G401 (cell line): Measurements from ENCODE around the gene DOCK11. TPM values are rescaled to one million over a fixed set of nuclear protein-coding genes. Genes with fewer than 3 reads are reported as not detected.
A peak's percentile ranks its signal among the peaks of the same experiment; 100 is the strongest.
"Not testable (repeated sequence)": the region's sequence is repeated elsewhere in the genome, so short reads cannot be mapped to it uniquely, and the experiment has no call there.

Experiments used
- DNase-seq: peaks from one replicate; pipeline ENCODE4 v3.0.0-alpha.2; 2015; ENCODE audit warnings: low spot score
- in situ Hi-C: cut with HindIII; loops from 2 replicates; pipeline ENCODE4 v1.10.0; 2016; ENCODE audit warnings: low sequenced_read_pairs, mixed read lengths
- total RNA-seq: library from RNA; depleted of rRNA; stranded (reverse); fragments of >200 nt; shearing (Covaris generic); gene quantifications from 2 replicates; pipeline ENCODE4 v1.2.3, GENCODE V29; 2014; rRNA removed

DOCK11 gene
- total RNA-seq: 0.88 TPM in 1 of 2 replicates, not detected in the other

DNA sequence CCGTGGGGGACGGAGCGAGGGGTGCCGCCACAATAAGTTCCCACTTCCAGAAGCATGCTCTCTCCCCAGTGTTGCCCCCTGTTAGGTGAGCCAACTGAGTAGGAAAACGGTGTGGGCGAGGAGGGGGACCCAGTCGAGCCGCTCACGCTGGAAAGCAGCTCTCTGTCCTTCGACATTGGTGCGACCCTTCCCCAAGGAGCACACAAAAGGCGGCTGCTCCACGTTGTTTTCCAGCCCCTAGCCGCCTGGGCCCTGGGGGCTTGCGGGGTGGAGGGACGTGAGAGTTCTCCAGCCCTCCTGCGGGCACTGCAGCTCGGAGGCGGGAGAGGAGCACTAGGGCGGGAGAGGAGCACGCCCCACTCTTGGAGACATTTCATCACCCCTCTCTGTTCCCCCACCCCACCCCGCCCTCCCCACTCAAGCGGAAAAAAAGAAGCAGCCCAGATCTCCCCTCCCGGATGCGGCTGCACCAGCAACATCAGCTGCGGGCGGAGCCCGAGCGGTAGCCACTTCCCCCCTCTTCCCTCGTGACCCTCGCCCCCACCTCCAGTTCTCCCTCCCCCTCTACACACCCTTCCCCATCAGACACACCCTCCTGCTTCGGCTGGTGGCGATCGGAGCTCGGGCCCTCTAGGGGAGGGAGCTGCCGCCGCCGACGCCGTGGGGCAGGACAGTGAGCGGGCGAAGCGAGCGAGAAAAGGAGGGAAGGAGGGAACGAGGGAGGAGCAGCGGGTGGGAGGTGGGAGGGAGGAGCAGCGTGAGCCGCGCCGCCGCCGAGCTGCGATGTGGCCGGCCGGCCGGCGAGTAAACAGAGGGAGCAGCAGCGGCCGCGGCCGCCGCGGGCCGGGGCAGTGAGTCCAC, at the start of gene DOCK11:
DOCK11 (plus strand) TSS at position 755 of the 861 bp plus-strand sequence. CDS start 157 bp downstream, outside the sequence.
- in situ Hi-C loops: no loop called here
- DNase-seq: peak; percentile 46

- DNase-seq: no peak
- in situ Hi-C loops: no loop called here
Observed at GRCh38 chrX:118448273-118448783, 47.3 kb upstream of the DOCK11 start.

DNA sequence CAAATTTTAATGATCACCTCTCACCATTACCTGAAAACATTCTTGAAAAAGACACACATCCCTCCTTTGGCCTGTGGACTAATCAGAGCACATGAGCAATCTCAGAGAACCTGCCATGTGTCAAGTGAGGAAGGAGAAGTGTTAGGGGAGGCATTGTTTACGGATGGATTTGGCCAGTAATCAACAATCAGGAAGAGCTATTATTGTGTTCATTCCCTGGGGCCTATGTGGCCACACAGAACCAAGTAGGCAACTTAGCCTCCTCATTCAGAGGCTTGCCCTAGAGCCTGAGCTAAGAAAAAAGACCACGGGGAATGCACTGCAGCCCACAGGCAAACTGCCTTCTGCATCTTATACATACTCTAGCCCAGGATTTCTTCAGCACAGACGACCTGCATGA, 40.6 kb upstream of the DOCK11 start:
- in situ Hi-C loops: no loop called here
- no peak for DNase-seq

DNA sequence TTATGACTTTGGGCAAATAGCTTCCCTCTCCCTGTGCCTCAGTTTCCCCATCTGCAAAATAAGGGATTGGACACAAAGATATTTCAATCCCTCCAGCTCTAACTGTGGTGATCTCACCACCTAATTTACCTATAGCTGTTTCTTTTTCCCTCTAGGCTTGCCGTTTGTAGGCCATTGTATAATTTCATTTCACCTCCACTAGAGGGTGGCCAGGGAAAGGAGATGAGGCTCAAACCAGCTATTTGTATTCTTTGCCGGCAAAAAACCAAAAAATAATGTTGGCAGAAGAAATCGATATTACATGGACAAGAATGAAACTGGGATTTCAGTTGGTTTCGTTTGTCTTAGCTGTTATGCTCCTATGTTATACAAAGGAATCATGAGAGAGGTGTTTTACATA, 36.1 kb upstream of the DOCK11 start:
- in situ Hi-C loops: no loop called here
- peak; percentile 27 for DNase-seq

DNA sequence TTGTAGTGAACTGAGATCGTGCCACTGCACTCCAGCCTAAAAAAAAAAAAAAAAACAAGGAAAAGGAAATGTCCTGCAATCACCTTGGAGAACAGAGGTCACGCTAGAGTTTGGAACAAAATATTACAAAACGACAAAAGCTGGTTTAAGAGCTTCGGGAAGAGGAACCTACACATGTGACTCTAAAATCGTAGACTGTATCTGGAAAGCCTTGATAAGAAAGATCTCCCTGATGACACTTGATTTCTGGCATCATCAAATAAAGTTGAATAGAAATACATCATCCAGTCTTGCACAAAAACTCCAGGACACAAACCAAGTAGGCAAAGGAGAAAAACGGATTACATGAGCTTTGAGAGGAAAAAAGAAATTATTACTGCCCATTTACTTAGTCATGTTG, 31.1 kb upstream of the DOCK11 start:
- no peak for DNase-seq
- in situ Hi-C loops: no loop called here

GRCh38 chrX:118468122-118468521, 27.5 kb upstream of the DOCK11 start:
- in situ Hi-C loops: no loop called here
- no peak for DNase-seq

- DNase-seq, in situ Hi-C loops: not testable (repeated sequence)
Observed at GRCh38 chrX:118470721-118471347, 24.8 kb upstream of the DOCK11 start.

- no peak for DNase-seq
- in situ Hi-C loops: no loop called here
Observed at GRCh38 chrX:118474586-118474985, 21.0 kb upstream of the DOCK11 start.

DNA sequence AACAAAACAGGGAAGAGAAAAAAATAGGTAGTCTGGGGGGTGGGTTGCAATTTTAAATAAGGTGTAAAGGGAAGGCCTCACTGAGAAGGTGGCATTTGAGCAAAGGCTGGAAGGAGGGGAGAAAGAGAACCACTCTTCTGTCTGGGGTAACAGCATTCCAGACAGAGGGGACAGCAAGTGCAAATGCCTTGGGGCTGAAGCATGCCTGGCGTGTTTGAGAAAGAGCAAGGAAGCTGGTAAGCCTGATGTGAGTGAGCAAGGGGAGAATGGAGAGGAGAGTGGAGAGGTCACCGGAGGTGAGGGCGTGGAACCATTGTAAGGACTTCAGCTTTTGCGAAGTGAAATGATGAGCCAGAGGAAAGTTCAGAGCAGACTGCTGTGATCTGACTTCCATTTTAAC, 19.7 kb upstream of the DOCK11 start:
- DNase-seq: no peak
- in situ Hi-C loops: no loop called here

- in situ Hi-C loops: no loop called here
Observed at GRCh38 chrX:118480172-118480571, 15.4 kb upstream of the DOCK11 start.

DNA sequence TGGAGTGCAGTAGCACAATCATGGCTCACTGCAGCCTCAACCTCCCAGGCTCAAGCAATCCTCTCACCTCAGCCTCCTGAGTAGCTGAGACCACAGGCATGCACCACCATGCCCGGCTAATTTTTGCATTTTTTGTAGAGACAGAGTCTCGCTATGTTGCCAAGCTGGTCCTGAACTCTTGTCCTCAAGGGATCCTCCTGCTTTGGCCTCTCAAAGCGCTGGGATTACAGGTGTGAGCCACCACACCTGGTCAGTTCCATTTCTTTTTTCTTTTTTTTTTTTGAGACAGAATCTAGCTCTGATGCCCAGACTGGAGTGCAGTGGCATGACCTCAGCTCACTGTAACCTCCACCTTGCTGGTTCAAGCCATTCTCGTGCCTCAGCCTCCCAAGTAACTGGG, 13.2 kb upstream of the DOCK11 start:
- in situ Hi-C loops, DNase-seq: not testable (repeated sequence)

More at GRCh38 chrX:118480172-118480571, 15.4 kb upstream of the DOCK11 start:
- no peak for DNase-seq

- in situ Hi-C loops: no loop called here
Observed at GRCh38 chrX:118484216-118484903, 11.3 kb upstream of the DOCK11 start.

DNA sequence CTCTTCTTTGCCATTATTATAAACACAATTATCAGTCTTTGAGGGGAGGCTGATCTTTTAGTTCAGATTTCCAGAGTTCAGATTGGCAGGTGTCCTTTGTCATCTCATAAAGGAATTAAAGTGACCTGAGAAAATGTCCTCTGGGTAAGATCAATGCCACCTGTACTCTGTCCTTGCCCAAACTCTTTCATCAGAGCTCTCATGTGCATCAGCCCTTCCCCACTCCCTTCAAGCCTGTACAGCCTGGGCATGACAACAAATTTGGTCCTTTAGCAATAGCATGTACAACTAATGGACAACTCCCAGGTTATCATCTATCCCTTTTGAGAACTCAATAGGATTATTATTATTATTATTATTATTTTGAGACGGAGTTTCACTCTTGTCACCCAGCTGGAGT, 8.9 kb upstream of the DOCK11 start:
- in situ Hi-C loops: not testable (repeated sequence)

More at GRCh38 chrX:118484216-118484903, 11.3 kb upstream of the DOCK11 start:
- no peak for DNase-seq

GRCh38 chrX:118493016-118493415, 2.6 kb upstream of the DOCK11 start:
- no peak for DNase-seq
- in situ Hi-C loops: no loop called here

More for the DNA sequence above, 8.9 kb upstream of the DOCK11 start:
- DNase-seq: not testable (repeated sequence)

GRCh38 chrX:118493653-118494297, 1.8 kb upstream of the DOCK11 start:
- in situ Hi-C loops: no loop called here
- DNase-seq: no peak

GRCh38 chrX:118495958-118496762, 545 bp downstream of the DOCK11 start:
- in situ Hi-C loops: no loop called here
- DNase-seq: peak; percentile 24

GRCh38 chrX:118496763-118497079, 1.1 kb downstream of the DOCK11 start:
- in situ Hi-C loops: no loop called here
- no peak for DNase-seq

DNA sequence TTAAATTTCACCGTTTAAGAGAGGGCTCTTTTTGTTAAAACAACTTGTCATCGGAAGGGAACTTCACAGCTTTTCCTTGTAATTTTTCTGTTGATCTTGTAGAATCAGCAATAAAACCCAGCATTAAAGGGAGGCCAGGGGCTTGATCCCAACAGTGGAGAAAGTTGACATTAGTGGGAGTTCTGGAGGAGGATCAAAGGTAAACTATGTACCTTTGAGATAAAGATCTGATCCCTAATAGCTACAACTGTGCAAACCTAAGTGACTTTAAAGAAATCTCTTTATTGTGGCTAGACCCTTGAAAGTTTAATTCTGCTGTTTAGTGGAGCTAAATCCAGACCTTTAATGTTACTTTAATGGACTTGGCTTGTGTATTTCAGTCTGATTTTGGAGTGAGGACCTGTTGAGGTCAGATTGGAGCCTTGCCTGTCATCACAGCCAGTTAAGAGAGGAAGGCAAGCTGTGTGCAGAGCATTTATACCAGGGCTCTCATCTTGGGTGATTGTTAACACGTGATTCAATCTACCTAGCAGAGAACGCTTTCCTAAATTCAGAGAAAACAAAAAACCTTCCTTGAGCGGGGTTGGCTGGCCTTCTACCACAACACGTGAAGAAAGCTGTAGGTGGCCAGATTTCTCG, 1.7 kb downstream of the DOCK11 start:
- DNase-seq: peak; percentile 14
- in situ Hi-C loops: no loop called here
